Smooth muscle cell (in vitro differentiated cells): ENCODE measurements around the gene SMIM41. TPM values are rescaled to one million over a fixed set of nuclear protein-coding genes. Genes with fewer than 3 reads are reported as not detected.
A peak's percentile ranks its signal among the peaks of the same experiment; 100 is the strongest.

ENCODE experiments used
- DNase-seq: peaks from one replicate; lab custom pipeline; 2025; ENCODE audit not compliant: unreplicated experiment; lab: John Stamatoyannopoulos, UW
- H2AFZ ChIP-seq: fragments of 200-600 bp; sonication (generic); 2 replicates; pipeline ENCODE4 v1.6.0; 2016; ENCODE audit warnings: antibody characterized with exemption, low read depth, mild to moderate bottlenecking
- H3F3A ChIP-seq: fragments of 200-600 bp; sonication (generic); 2 replicates; pipeline ENCODE4 v1.6.0; 2017; ENCODE audit warnings: antibody characterized with exemption, low read depth
- H3K27ac ChIP-seq: fragments of 200-600 bp; sonication (generic); 2 replicates; pipeline ENCODE4 v1.5.1; 2016; ENCODE audit warnings: low read depth, mild to moderate bottlenecking
- H3K27me3 ChIP-seq: fragments of 200-600 bp; sonication (generic); 2 replicates; pipeline ENCODE4 v1.6.1; 2016; ENCODE audit warnings: low read depth, mild to moderate bottlenecking
- H3K36me3 ChIP-seq: fragments of 200-600 bp; sonication (generic); 2 replicates; pipeline ENCODE4 v1.5.1; 2016; ENCODE audit warnings: low read depth
- H3K4me1 ChIP-seq: fragments of 200-600 bp; sonication (generic); 2 replicates; pipeline ENCODE4 v1.5.1; 2016; ENCODE audit warnings: low read depth
- H3K4me2 ChIP-seq: fragments of 200-600 bp; sonication (generic); 2 replicates; pipeline ENCODE4 v1.6.0; 2016; ENCODE audit warnings: mild to moderate bottlenecking
- H3K4me3 ChIP-seq: fragments of 200-600 bp; sonication (generic); 2 replicates; pipeline ENCODE4 v1.5.1; 2016; ENCODE audit warnings: mild to moderate bottlenecking
- H3K79me2 ChIP-seq: fragments of 200-600 bp; sonication (generic); 2 replicates; pipeline ENCODE4 v1.6.0; 2016; ENCODE audit warnings: low read depth, mild to moderate bottlenecking
- H3K9ac ChIP-seq: fragments of 200-600 bp; sonication (generic); 2 replicates; pipeline ENCODE4 v1.6.0; 2016; ENCODE audit warnings: low read depth
- H3K9me3 ChIP-seq: fragments of 200-600 bp; sonication (generic); replicated peaks from 2 replicates; pipeline ENCODE4 v1.5.1; 2016; ENCODE audit warnings: low read depth
- H4K20me1 ChIP-seq: fragments of 200-600 bp; sonication (generic); 2 replicates; pipeline ENCODE4 v1.6.0; 2016; ENCODE audit warnings: low read depth
- WGBS: methylation state at CpG from one replicate; pipeline ENCODE4 v1.1.7; 2016; ENCODE audit warnings: low lambda C conversion rate; 5-methylcytosine and 5-hydroxymethylcytosine counted together
- polyA plus RNA-seq: library from polyadenylated mRNA; unstranded; fragments of >200 nt; fragmentation: Nextera tagmentation; extraction: Ambion mirVana; gene quantifications from 2 replicates; pipeline ENCODE4 v1.2.1, GENCODE V29; 2016
- total RNA-seq: library from RNA; depleted of rRNA; stranded (reverse); fragments of >200 nt; gene quantifications from 2 replicates; pipeline ENCODE4 v1.2.3, GENCODE V29; 2014
- TF ChIP-seq, protein P1 (sequence below): fragments of 200-600 bp; sonication (generic); IDR thresholded peaks from 2 replicates; pipeline ENCODE4 v1.5.1; 2017; ENCODE audit warnings: borderline replicate concordance, mild to moderate bottlenecking, antibody characterized with exemption; ENCODE audit not compliant: insufficient read depth, poor library complexity, severe bottlenecking

The SMIM41 gene
- total and polyA plus RNA-seq, 2 experiments from 2014 or later = not detected

- H3K4me3 ChIP-seq = no peak overlapping the region
- H3F3A ChIP-seq = no peaks in the 10 kb centered on the region
- H3K4me1 ChIP-seq = peaks cover 8% of the 10 kb centered on the region
- DNase-seq = no peak
- peaks cover 6% of the 10 kb centered on the region for H3K79me2 ChIP-seq
- no peak overlapping the region for H3K27ac ChIP-seq
- no peak overlapping the region for H3K9ac ChIP-seq
- WGBS = 83% methylated on average over 4 of the region's 4 CpGs
- no peaks in the 10 kb centered on the region for H3K36me3 ChIP-seq
- H3K9me3 ChIP-seq = no peaks in the 10 kb centered on the region
- H3K4me2 ChIP-seq = no peak overlapping the region
- peaks cover 30% of the 10 kb centered on the region for H4K20me1 ChIP-seq
- TF ChIP-seq, protein P1, sequence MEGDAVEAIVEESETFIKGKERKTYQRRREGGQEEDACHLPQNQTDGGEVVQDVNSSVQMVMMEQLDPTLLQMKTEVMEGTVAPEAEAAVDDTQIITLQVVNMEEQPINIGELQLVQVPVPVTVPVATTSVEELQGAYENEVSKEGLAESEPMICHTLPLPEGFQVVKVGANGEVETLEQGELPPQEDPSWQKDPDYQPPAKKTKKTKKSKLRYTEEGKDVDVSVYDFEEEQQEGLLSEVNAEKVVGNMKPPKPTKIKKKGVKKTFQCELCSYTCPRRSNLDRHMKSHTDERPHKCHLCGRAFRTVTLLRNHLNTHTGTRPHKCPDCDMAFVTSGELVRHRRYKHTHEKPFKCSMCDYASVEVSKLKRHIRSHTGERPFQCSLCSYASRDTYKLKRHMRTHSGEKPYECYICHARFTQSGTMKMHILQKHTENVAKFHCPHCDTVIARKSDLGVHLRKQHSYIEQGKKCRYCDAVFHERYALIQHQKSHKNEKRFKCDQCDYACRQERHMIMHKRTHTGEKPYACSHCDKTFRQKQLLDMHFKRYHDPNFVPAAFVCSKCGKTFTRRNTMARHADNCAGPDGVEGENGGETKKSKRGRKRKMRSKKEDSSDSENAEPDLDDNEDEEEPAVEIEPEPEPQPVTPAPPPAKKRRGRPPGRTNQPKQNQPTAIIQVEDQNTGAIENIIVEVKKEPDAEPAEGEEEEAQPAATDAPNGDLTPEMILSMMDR = no peak
- no peak overlapping the region for H2AFZ ChIP-seq
- H3K27me3 ChIP-seq = no peaks in the 10 kb centered on the region
These were observed 30.2 kb upstream of the SMIM41 start for GRCh38 chr12:52049286-52049685.

DNA sequence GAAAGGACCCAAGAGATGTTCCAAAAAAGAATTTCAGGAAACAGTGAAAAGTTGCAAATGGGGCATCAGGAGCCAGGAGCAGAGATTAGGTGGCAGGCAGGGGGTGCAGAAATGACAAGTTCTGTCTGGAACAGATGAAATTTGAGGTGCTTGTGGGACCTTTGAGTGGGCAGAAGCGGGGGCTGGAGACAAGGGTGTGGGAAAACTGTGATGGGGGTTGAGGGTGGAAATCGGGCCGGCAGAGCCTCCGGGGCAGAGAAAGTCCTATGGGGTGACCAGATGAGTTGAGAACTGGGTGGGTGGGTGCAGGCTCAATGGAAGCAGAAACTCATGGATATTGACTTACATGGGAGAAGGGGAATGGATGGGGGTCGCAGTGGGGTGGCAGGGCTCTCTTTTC, 29.8 kb upstream of the SMIM41 start:
- no peak for DNase-seq
- peak overlapping the region; percentile 88 for H3K27ac ChIP-seq
- 84% methylated on average over 4 of the region's 5 CpGs for WGBS

GRCh38 chr12:52050116-52050757, 29.3 kb upstream of the SMIM41 start:
- Histone ChIP-seq H2AFZ (no peak overlapping the region), H3K27ac (peak overlapping the region; percentile 88), H3K27me3 (no peaks in the 10 kb centered on the region), H3K4me2 (peak overlapping the region; percentile 94), H3K36me3 (no peaks in the 10 kb centered on the region), H3K9ac (peak overlapping the region; percentile 96), H3K4me3 (peak overlapping the region; percentile 72), H3K9me3 (no peaks in the 10 kb centered on the region), H3K4me1 (peaks cover 8% of the 10 kb centered on the region), H3K79me2 (peaks cover 6% of the 10 kb centered on the region), H3F3A (no peaks in the 10 kb centered on the region), H4K20me1 (peaks cover 40% of the 10 kb centered on the region)
- no peak for DNase-seq
- WGBS = 30% methylated on average over 16 of the region's 16 CpGs
- TF ChIP-seq, protein P1 = no peak

More for the DNA sequence above, 29.8 kb upstream of the SMIM41 start:
- TF ChIP-seq, protein P1 = no peak
- Histone ChIP-seq H3K4me3 (no peak overlapping the region), H4K20me1 (peaks cover 34% of the 10 kb centered on the region), H3K79me2 (peaks cover 6% of the 10 kb centered on the region), H2AFZ (no peak overlapping the region), H3K36me3 (no peaks in the 10 kb centered on the region), H3K4me1 (peaks cover 8% of the 10 kb centered on the region), H3K9ac (no peak overlapping the region), H3K9me3 (no peaks in the 10 kb centered on the region), H3K27me3 (no peaks in the 10 kb centered on the region), H3K4me2 (peak overlapping the region; percentile 94), H3F3A (no peaks in the 10 kb centered on the region)
